H9 (cell line): ENCODE results near the gene PCGF5. TPM values are rescaled to one million over a fixed set of nuclear protein-coding genes. Genes with fewer than 3 reads are reported as not detected.

Experiments
- DNase-seq: peaks from one replicate; pipeline ENCODE4 v3.0.0-alpha.2; 2017
- H2AFZ ChIP-seq: one replicate; pipeline ENCODE4 v1.6.1; 2013; ENCODE audit warnings: mild to moderate bottlenecking, low read length, control low read depth, moderate library complexity
- H2AK5ac ChIP-seq: 2 replicates; pipeline ENCODE4 v1.6.1; 2013; ENCODE audit warnings: low read length, control low read depth, mixed read lengths; ENCODE audit not compliant: insufficient read length
- H2BK120ac ChIP-seq: one replicate; pipeline ENCODE4 v1.6.1; 2013; ENCODE audit warnings: low read depth, mild to moderate bottlenecking, low read length, control low read depth, inconsistent platforms; ENCODE audit not compliant: poor library complexity, severe bottlenecking
- H2BK12ac ChIP-seq: 2 replicates; pipeline ENCODE4 v1.6.1; 2013; ENCODE audit warnings: low read length, control low read depth, mixed read lengths, low read depth; ENCODE audit not compliant: insufficient read length
- H2BK15ac ChIP-seq: 2 replicates; pipeline ENCODE4 v1.6.1; 2013; ENCODE audit warnings: low read depth, low read length, control low read depth
- H2BK20ac ChIP-seq: one replicate; pipeline ENCODE4 v1.6.1; 2013; ENCODE audit warnings: low read depth, mild to moderate bottlenecking, low read length, control low read depth, inconsistent platforms; ENCODE audit not compliant: poor library complexity, severe bottlenecking
- H2BK5ac ChIP-seq: 2 replicates; pipeline ENCODE4 v1.6.1; 2013; ENCODE audit warnings: low read length, control low read depth, mixed read lengths; ENCODE audit not compliant: insufficient read length
- H3K14ac ChIP-seq: 2 replicates; pipeline ENCODE4 v1.6.1; 2013; ENCODE audit warnings: low read length, control low read depth; ENCODE audit not compliant: insufficient read depth
- H3K18ac ChIP-seq: 2 replicates; pipeline ENCODE4 v1.6.1; 2013; ENCODE audit warnings: low read depth, mild to moderate bottlenecking, mixed read lengths, low read length, control low read depth; ENCODE audit not compliant: insufficient read length
- H3K23ac ChIP-seq: 2 replicates; pipeline ENCODE4 v1.6.1; 2013; ENCODE audit warnings: low read length, control low read depth, mixed read lengths, low read depth; ENCODE audit not compliant: insufficient read length
- H3K23me2 ChIP-seq: 2 replicates; pipeline ENCODE4 v1.6.1; 2013; ENCODE audit warnings: low read depth, mild to moderate bottlenecking, mixed read lengths, low read length, control low read depth; ENCODE audit not compliant: insufficient read length, poor library complexity, severe bottlenecking
- H3K27ac ChIP-seq: 2 replicates; pipeline ENCODE4 v1.5.1; 2013; ENCODE audit warnings: low read length, control low read depth, mixed read lengths, low read depth; ENCODE audit not compliant: insufficient read length
- H3K27me3 ChIP-seq: 2 replicates; pipeline ENCODE4 v1.6.1; 2013; ENCODE audit warnings: low read length, control low read depth, inconsistent platforms; ENCODE audit not compliant: insufficient read depth
- H3K4ac ChIP-seq: 2 replicates; pipeline ENCODE4 v1.6.1; 2013; ENCODE audit warnings: low read depth, mild to moderate bottlenecking, control low read depth, inconsistent platforms, low read length, moderate library complexity
- H3K4me1 ChIP-seq: 2 replicates; pipeline ENCODE4 v1.6.1; 2013; ENCODE audit warnings: low read length, control low read depth, inconsistent platforms; ENCODE audit not compliant: insufficient read depth
- H3K4me2 ChIP-seq: 2 replicates; pipeline ENCODE4 v1.6.1; 2013; ENCODE audit warnings: low read length, control low read depth, mixed read lengths; ENCODE audit not compliant: insufficient read length, insufficient read depth
- H3K56ac ChIP-seq: 2 replicates; pipeline ENCODE4 v1.6.1; 2013; ENCODE audit warnings: low read depth, mild to moderate bottlenecking, mixed read lengths, low read length, control low read depth; ENCODE audit not compliant: insufficient read length
- H3K79me1 ChIP-seq: 2 replicates; pipeline ENCODE4 v1.6.1; 2013; ENCODE audit warnings: low read depth, mild to moderate bottlenecking, moderate library complexity, low read length, control low read depth, inconsistent platforms; ENCODE audit not compliant: insufficient read depth, poor library complexity, severe bottlenecking
- H3K79me2 ChIP-seq: 2 replicates; pipeline ENCODE4 v1.6.1; 2013; ENCODE audit warnings: low read length, control low read depth, inconsistent platforms; ENCODE audit not compliant: insufficient read depth
- H3K9ac ChIP-seq: 2 replicates; pipeline ENCODE4 v1.6.1; 2013; ENCODE audit warnings: low read length, control low read depth, mixed read lengths; ENCODE audit not compliant: insufficient read length; ENCODE audit errors: extremely low read depth
- H3K9me3 ChIP-seq: one replicate; pipeline ENCODE4 v1.6.1; 2013; ENCODE audit warnings: low read depth, low read length, inconsistent platforms; ENCODE audit not compliant: control insufficient read depth
- H3T11ph ChIP-seq: one replicate; pipeline ENCODE4 v1.6.1; 2013; ENCODE audit warnings: mild to moderate bottlenecking, low read length, control low read depth, inconsistent platforms
- H4K20me1 ChIP-seq: one replicate; pipeline ENCODE4 v1.6.1; 2013; ENCODE audit not compliant: control insufficient read depth, insufficient read length, insufficient read depth
- H4K5ac ChIP-seq: 2 replicates; pipeline ENCODE4 v1.6.1; 2013; ENCODE audit warnings: low read depth, mild to moderate bottlenecking, mixed read lengths, low read length, control low read depth; ENCODE audit not compliant: insufficient read length
- H4K8ac ChIP-seq: replicated peaks from 2 replicates; pipeline ENCODE4 v1.6.1; 2013; ENCODE audit warnings: low read length, control low read depth, mixed read lengths, low read depth; ENCODE audit not compliant: insufficient read length
- H4K91ac ChIP-seq: 2 replicates; pipeline ENCODE4 v1.6.1; 2013; ENCODE audit warnings: low read depth, mild to moderate bottlenecking, moderate library complexity, mixed read lengths, low read length, control low read depth; ENCODE audit not compliant: insufficient read length
- H3K27ac Mint-ChIP-seq, 3 experiments: 2 replicates in 2 of 3; 3 replicates in 1 of 3; pipeline ENCODE4 v1.8.0; 2020 to 2021; ENCODE audit warnings: mixed read lengths in 3 of 3, mild to moderate bottlenecking in 1 of 3, moderate library complexity in 1 of 3
- H3K27me3 Mint-ChIP-seq: 2 replicates; pipeline ENCODE4 v1.8.0; 2021; ENCODE audit warnings: low read depth, mild to moderate bottlenecking, moderate library complexity, mixed read lengths
- H3K36me3 Mint-ChIP-seq, 3 experiments: 2 replicates in 2 of 3; 3 replicates in 1 of 3; pipeline ENCODE4 v1.8.0; 2020 to 2021; ENCODE audit warnings: low read depth in 3 of 3, mixed read lengths in 3 of 3; ENCODE audit not compliant: insufficient read depth in 1 of 3
- H3K4me1 Mint-ChIP-seq, 2 experiments: 2 replicates each; pipeline ENCODE4 v1.8.0; 2020; ENCODE audit warnings: mixed read lengths in 2 of 2
- H3K4me3 Mint-ChIP-seq, 2 experiments: 2 replicates in 1 of 2; 3 replicates in 1 of 2; pipeline ENCODE4 v1.8.0; 2020 to 2021; ENCODE audit warnings: mild to moderate bottlenecking in 2 of 2, mixed read lengths in 2 of 2, moderate library complexity in 1 of 2
- H3K9me3 Mint-ChIP-seq, 2 experiments: 2 replicates in 1 of 2; 3 replicates in 1 of 2; pipeline ENCODE4 v1.8.0; 2020; ENCODE audit warnings: mild to moderate bottlenecking in 2 of 2, mixed read lengths in 2 of 2, moderate library complexity in 1 of 2
- CTCF ChIP-seq: fragments of 200-600 bp; sonication (generic); conservative IDR thresholded peaks from 3 replicates; pipeline ENCODE4 v1.8.0; 2021; ENCODE audit warnings: antibody characterized with exemption, mild to moderate bottlenecking
- total RNA-seq: library from RNA; stranded (reverse); gene quantifications from 2 replicates; pipeline ENCODE4 v1.2.1, GENCODE V29; 2021

PCGF5 gene
- total RNA-seq, 1 experiment from 2014 or later = 6.9 TPM

GRCh38 chr10:91188889-91189288 lies 31.6 kb upstream of the PCGF5 start:
- no peaks in the 10 kb centered on the region for H3K36me3 Mint-ChIP-seq
- Histone ChIP-seq H3T11ph (no peak overlapping the region), H3K4me2 (no peak overlapping the region), H4K91ac (no peak overlapping the region), H3K27me3 (no peaks in the 10 kb centered on the region), H3K4ac (no peak overlapping the region), H3K23ac (no peak overlapping the region), H2BK12ac (no peak overlapping the region), H4K8ac (no peak overlapping the region), H2BK15ac (no peak overlapping the region), H3K18ac (no peak overlapping the region), H2BK120ac (no peak overlapping the region), H3K27ac (no peak overlapping the region), H3K79me2 (no peaks in the 10 kb centered on the region), H2AFZ (no peak overlapping the region), H3K56ac (no peak overlapping the region), H3K79me1 (no peaks in the 10 kb centered on the region), H2BK5ac (no peak overlapping the region), H3K9me3 (no peaks in the 10 kb centered on the region), H3K9ac (no peak overlapping the region), H3K14ac (no peak overlapping the region), H2BK20ac (no peak overlapping the region), H3K23me2 (no peaks in the 10 kb centered on the region), H4K20me1 (no peaks in the 10 kb centered on the region), H4K5ac (no peak overlapping the region), H3K4me1 (no peaks in the 10 kb centered on the region), H2AK5ac (no peak overlapping the region)
- H3K4me1 Mint-ChIP-seq = peaks cover 0 to 3% of the 10 kb centered on the region in 2 experiments; a peak in 1 of 4 replicates
- H3K27me3 Mint-ChIP-seq = peaks cover 8% of the 10 kb centered on the region
- H3K4me3 Mint-ChIP-seq = no peak overlapping the region
- DNase-seq = no peak
- no peaks in the 10 kb centered on the region for H3K9me3 Mint-ChIP-seq
- no peak for TF ChIP-seq CTCF
- H3K27ac Mint-ChIP-seq = no peak overlapping the region
